GM13976 (cell line): Measurements from ENCODE around the gene PDHA1.

ENCODE experiments used
- DNase-seq: peaks from one replicate; pipeline ENCODE4 v3.0.0; 2012; ENCODE audit warnings: low spot score
- in situ Hi-C: fragments of 300-500 bp; cut with MboI; formaldehyde crosslinking; loops from one replicate; pipeline ENCODE4 v1.12.0; 2022; ENCODE audit warnings: low sequenced_read_pairs, mixed read lengths, inconsistent platforms; ENCODE audit not compliant: unreplicated experiment
- TF ChIP-seq, protein P1 (sequence below): IDR thresholded peaks from 2 replicates; pipeline ENCODE4 v1.5.1; 2012; ENCODE audit warnings: borderline replicate concordance, mild to moderate bottlenecking; ENCODE audit not compliant: insufficient read depth; ENCODE audit errors: extremely low read depth, missing control alignments, control extremely low read depth

PDHA1 gene

DNA sequence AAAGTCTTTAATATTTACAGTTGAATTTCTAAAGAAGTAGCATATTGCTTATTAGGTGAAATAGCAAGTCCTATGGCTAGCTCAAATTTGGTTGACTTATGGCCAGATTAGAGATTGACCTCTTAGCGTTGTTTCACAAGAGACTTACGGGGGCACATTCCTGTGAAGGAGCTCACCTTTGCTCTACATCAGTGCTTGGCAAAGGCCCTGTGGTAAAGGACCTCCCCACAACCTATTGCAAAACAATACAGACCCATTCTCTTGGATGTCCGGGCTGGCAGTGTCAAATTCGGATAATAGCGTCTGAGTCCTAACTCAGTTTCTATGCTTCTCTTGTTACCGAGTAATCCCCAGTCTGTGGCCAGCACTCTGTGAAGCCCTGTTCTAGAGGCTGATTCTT, 10.9 kb downstream of the PDHA1 start:
- DNase-seq = no peak
- in situ Hi-C loops = loop anchor here (25.0 kb wide), 1 partner anchor 533 kb away; the partner anchor contains the start of gene SH3KBP1
- TF ChIP-seq, protein P1, sequence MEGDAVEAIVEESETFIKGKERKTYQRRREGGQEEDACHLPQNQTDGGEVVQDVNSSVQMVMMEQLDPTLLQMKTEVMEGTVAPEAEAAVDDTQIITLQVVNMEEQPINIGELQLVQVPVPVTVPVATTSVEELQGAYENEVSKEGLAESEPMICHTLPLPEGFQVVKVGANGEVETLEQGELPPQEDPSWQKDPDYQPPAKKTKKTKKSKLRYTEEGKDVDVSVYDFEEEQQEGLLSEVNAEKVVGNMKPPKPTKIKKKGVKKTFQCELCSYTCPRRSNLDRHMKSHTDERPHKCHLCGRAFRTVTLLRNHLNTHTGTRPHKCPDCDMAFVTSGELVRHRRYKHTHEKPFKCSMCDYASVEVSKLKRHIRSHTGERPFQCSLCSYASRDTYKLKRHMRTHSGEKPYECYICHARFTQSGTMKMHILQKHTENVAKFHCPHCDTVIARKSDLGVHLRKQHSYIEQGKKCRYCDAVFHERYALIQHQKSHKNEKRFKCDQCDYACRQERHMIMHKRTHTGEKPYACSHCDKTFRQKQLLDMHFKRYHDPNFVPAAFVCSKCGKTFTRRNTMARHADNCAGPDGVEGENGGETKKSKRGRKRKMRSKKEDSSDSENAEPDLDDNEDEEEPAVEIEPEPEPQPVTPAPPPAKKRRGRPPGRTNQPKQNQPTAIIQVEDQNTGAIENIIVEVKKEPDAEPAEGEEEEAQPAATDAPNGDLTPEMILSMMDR = no peak

DNA sequence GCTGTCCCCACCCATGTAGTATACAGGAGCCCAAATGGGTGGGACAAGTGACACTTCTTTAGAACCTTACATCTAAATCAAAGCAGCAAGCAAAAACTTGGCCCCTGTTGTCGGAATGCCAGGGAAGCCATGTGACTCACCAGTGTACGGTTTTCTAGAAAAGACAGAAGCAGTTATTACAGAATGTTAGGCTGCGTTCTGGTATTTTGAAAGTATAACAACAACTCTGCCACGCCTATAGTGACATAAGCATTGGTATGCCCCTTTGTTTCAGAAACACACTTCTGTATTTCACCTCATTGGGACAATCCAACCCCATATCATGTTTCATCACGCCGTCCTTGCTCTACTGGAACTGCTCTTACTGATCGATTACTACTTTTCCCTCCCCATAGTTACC, 14.8 kb downstream of the PDHA1 start:
- TF ChIP-seq, protein P1 = no peak
- DNase-seq = no peak
- in situ Hi-C loops = loop anchor here (25.0 kb wide), 1 partner anchor 529 kb away; the partner anchor contains the start of gene SH3KBP1

DNA sequence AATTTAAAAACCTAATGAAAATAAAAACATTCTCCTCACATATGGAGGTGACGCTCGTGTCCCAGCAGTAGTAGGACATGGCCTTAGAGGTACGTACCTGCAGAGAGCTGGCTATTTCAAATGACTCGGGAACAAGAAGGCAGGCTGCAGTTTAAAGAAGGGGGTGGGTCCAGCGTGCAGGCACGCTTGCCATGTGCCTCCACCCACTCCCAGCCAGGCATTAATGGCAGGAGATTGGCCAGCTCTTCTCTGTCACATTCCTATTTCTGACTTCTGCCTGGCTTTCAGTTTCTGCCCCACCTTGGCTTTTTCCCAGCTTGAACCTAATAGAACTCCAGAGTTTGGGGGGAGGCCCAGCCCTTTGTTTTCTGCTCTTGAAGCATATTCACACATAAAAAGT, 17.2 kb downstream of the PDHA1 start:
- TF ChIP-seq, protein P1 = no peak
- in situ Hi-C loops = loop anchor here (25.0 kb wide), 1 partner anchor 526 kb away; the partner anchor contains the start of gene SH3KBP1
- no peak for DNase-seq

DNA sequence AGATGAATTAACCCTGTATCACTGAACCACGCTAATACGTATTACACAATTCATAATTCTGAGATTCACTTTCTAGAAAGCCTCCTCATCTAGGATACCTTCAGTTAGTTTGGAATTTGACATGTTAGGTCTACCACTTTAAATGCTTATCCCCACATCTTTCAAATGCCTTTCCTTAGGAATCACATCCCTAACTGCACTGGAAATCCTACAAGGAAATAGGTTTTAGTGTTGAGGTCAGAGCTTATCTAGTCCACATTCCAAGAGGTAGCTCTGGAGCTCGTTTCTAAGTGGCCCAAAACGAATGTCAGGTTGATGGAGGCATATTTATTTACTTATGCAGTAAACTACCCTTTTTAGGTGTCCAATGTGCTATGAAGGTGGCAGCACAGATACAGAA, 18.0 kb downstream of the PDHA1 start:
- in situ Hi-C loops = loop anchor here (25.0 kb wide), 1 partner anchor 526 kb away; the partner anchor contains the start of gene SH3KBP1
- TF ChIP-seq, protein P1 = no peak
- DNase-seq = no peak

DNA sequence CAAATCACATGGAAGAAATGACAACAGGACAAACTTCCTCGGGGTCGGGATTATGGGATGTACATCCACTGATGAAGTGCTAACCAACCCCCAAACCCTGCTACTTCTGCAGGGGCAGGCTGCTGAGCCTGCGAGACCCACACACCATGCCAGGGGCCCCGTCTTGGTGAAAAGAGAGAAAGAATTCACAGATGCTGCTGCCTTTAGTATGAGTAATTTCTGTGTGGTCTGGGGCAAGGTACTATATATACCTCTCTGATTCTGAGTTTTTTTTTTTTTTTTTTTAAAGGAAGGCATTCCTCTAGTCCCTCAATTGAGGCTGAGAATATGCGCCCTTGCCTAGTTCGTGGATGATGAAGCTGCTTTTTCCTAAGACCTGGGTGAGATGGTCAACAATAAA, 24.8 kb downstream of the PDHA1 start:
- DNase-seq = no peak
- TF ChIP-seq, protein P1 = no peak
- in situ Hi-C loops = loop anchor here (25.0 kb wide), 1 partner anchor 519 kb away; the partner anchor contains the start of gene SH3KBP1

DNA sequence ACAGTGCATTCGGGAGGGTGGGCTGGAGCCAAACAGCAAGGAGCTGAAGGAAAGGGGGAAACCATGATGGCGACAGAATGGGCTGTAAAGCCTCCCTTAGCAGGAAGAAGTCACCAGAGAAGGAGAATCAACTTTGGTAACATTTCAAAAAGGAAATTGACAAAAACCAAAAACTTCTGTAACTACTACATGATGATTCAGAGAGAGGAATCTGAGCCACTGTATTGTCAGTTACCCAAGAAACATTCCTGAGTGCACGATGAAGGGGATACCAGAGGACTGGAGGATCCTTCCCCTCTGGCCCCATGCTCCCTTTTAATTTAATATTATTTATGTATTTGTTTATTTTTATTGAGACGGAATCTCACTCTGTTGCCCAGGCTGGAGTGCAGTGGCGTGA, 26.3 kb downstream of the PDHA1 start:
- no peak for DNase-seq
- in situ Hi-C loops = loop anchor here (25.0 kb wide), 1 partner anchor 517 kb away; the partner anchor contains the start of gene SH3KBP1

More for the DNA sequence above, 26.3 kb downstream of the PDHA1 start:
- TF ChIP-seq, protein P1 = no peak
